ENCODE results near the gene AHI1.

AHI1 gene

DNA sequence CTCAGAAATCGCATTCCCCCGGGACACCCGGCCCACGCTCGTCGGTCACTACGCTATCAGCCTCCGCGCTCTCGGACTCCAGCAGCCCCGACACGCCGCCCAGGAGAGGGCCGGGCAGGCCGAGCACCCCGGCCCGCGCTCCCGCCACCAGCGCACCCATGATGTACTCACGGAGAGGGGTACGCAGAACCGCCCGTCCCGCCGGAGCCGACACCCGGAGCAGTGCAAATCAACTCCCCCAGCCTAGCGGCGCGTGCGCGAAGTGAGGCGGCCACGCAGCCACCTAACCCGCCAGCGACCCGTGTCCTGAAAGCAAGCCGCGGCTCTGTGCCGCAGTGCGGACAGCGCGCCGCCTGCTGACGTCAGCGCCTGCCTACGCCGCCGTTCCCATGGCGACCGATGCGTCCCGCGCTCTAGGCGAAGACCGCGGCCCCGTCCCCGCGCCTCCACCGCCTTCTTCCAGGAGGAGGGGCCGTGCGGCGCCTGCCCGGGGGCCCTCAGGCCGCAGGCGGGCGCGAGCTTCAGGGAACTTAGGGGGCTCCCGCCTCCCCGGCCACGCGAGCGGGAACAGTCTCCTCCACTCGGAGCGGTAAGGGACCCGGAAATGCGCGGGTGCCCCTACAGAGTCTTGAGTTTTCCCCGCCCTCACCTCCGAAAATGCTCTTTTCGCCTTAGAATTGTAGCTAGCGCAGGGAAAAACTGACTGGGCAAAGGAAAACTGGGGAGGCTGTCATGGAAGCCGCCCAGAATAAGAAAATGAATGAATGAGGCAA, at the start of gene AHI1:
Gene AHI1 (minus strand): TSS at position 329 of the 773 bp plus-strand sequence. CDS start 5,503 bp downstream, outside the sequence.
- Histone ChIP-seq H3K9me3 (ENCODE audit: control insufficient read depth, insufficient read depth, low read length) (no peaks in the 10 kb centered on the region), H3K36me3 (ENCODE audit: insufficient read depth, low read length) (no peaks in the 10 kb centered on the region), H3K9ac (ENCODE audit: low read depth, low read length) (peak within 1 kb of the TSS; percentile 94), H3K4me1 (ENCODE audit: insufficient read depth, low read length) (no peaks in the 10 kb centered on the region)

DNA sequence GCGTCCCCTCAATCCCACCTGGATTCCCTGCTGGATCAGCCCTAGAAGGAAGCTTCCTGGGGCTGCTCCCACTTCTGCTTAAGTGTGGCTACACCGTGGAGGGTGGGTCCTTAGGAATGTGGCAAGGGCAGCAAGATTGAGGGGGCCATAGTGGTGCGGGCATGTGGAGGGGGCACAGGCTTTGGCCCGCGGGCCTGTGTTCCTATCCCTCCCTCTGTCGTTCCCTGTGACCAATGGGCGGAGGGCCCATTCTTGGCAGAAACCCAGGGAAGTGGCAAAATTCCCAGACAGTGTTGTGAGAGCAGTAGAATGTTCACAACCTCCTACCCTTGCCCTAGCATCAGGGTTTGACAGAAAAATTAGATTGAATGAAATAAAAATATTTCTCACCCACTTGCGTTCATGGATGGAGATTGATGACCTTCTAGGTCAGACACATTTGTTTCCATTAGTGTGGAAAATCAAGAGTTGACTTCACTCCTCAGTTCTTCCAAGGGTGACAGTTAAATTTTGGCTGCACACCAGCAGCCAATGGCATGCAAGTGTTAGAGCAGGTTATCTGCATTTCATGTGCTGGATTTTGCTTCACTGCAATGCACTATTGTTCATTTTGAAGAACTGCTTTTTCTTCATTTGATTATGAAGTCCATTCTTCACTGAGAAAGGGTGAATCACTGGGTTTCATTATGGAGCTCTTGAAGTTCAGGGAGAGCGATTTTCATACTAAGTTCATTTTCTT, 49.3 kb upstream of the AHI1 start:
- no peaks in the 10 kb centered on the region for H3K4me1 ChIP-seq (ENCODE audit: insufficient read depth, low read length)
- no peaks in the 10 kb centered on the region for H3K9me3 ChIP-seq (ENCODE audit: control insufficient read depth, insufficient read depth, low read length)
- no peak overlapping the region for H3K9ac ChIP-seq (ENCODE audit: low read depth, low read length)
- no peaks in the 10 kb centered on the region for H3K36me3 ChIP-seq (ENCODE audit: insufficient read depth, low read length)

DNA sequence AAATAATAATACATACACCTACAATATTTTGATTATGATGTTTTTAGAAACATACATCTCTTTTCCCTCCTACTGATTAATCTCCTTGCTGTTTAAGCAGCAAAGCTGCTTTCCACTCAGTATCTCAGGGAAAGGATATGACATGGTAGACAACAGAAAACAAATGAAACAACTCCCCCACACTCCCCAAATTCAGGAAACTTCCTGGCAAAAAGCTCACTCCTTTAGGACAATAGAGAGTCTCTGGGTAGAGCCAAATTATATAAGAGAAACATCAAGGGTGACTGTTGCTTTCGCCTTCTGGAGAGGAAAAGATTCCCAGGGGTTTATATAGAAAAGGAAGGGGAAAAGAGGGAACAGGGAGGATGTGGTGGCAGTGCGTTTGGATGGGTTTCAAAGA, 48.7 kb upstream of the AHI1 start:
- Histone ChIP-seq H3K9ac (ENCODE audit: low read depth, low read length) (no peak overlapping the region), H3K4me1 (ENCODE audit: insufficient read depth, low read length) (no peaks in the 10 kb centered on the region), H3K9me3 (ENCODE audit: control insufficient read depth, insufficient read depth, low read length) (no peaks in the 10 kb centered on the region), H3K36me3 (ENCODE audit: insufficient read depth, low read length) (no peaks in the 10 kb centered on the region)

DNA sequence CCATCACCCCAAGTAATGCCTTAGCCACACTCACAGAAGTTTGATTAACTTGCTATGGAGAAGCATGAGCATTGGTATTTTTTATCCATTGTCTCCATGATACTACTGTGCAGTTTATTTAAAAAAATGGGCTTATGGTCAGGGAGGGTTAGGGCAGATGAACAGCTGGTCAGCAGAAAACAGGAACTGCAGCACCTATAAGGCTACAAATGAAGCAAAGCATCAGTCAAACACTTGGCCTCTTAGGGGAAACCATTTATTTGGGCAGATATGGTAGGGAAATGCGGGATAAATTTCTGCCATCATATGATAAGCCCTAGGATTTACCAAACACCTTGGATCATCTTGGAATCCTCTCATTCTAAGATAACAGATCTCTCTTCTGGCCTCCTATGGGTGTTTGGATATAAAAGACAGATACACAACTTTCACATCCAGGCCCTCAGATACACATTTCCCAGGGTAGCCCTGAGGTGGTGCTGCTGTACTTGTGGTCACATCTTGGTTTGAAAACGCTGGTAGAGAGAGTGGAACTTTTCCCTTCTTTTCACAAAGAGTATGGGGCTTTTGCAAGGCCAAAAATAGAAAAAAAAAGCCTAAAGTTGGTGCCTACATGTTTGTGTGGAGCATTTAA, 42.8 kb upstream of the AHI1 start:
- H3K4me1 ChIP-seq (ENCODE audit: insufficient read depth, low read length) = peaks cover 16% of the 10 kb centered on the region

DNA sequence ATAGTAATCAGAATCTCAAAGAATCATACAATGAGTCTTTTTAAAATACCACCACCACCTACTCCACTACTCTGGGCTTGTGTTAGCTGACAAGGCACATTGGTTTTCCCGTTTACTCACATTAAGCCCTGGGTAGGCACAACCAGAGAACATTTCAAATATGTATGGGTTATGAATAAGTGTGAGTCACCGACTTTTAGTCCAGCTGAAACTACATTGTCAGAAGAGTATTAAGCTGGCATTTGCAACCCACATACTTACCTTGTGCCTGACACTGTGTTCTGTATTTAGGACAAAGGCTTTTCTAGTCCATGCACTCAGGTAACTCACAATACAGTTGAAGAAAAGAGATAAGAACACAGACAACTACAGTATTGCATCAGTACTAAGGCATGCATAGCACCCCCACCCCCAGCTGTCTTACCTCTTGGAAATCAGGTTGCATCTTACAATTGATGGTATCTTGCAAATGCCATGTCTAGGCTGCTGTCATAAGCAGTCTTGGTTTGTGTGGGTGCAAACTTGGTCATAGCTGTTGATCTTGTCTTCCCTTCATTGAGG, 40.3 kb upstream of the AHI1 start:
- H3K9ac ChIP-seq (ENCODE audit: low read depth, low read length) = no peak overlapping the region
- peaks cover 16% of the 10 kb centered on the region for H3K4me1 ChIP-seq (ENCODE audit: insufficient read depth, low read length)
- H3K9me3 ChIP-seq (ENCODE audit: control insufficient read depth, insufficient read depth, low read length) = no peaks in the 10 kb centered on the region
- H3K36me3 ChIP-seq (ENCODE audit: insufficient read depth, low read length) = no peaks in the 10 kb centered on the region

More for the DNA sequence above, 42.8 kb upstream of the AHI1 start:
- Histone ChIP-seq H3K9ac (ENCODE audit: low read depth, low read length) (no peak overlapping the region), H3K9me3 (ENCODE audit: control insufficient read depth, insufficient read depth, low read length) (no peaks in the 10 kb centered on the region), H3K36me3 (ENCODE audit: insufficient read depth, low read length) (no peaks in the 10 kb centered on the region)

DNA sequence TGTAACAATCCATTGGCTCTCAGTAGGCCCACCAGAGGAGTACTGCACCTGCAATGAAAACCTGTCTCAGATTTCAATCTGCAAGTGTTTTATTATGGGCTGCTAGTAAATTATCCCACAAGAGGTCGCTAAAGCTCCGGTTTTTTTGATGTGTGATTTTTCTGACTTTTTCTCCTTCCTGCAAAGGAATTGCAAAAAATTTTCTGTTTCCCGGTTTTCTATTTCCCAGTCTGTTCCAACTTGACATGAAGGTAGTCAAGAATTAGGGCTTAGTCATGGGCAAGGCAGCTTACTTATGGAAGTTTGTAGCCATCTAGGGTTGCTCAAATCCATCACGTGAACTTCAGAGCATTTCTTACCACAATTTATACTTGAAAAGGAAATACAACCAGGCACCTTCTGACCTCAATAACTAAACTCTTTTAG, 38.5 kb upstream of the AHI1 start:
- Histone ChIP-seq H3K4me1 (ENCODE audit: insufficient read depth, low read length) (peaks cover 16% of the 10 kb centered on the region), H3K9me3 (ENCODE audit: control insufficient read depth, insufficient read depth, low read length) (no peaks in the 10 kb centered on the region), H3K36me3 (ENCODE audit: insufficient read depth, low read length) (no peaks in the 10 kb centered on the region), H3K9ac (ENCODE audit: low read depth, low read length) (no peak overlapping the region)

DNA sequence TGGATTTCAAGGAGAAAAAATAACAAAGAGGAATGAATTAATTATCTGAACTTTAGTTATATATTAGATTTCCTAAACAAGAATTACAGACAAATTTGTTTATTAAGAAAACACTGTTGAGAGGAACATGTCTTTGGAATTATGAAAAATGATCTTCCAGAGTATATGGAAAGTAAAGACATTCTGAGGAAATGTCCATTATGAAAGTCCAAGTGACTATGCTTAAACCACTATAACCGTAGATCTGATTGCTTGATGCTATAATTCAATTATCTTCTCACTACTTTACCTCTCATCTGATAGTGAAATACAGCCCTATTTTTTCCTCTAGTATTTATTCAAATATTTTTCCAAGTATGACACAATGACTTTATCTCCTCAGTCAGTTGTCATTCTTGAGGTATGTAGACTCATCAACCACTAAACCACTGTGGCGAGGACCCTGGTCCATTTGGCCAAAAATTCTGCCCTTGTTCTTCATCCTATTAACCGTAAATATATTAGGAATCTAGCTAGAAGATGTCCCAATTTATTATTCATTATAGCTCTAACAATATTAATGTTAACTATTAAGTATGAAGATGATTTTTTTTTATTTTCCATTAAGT, 37.3 kb upstream of the AHI1 start:
- Histone ChIP-seq H3K9me3 (ENCODE audit: control insufficient read depth, insufficient read depth, low read length) (no peaks in the 10 kb centered on the region), H3K36me3 (ENCODE audit: insufficient read depth, low read length) (no peaks in the 10 kb centered on the region), H3K9ac (ENCODE audit: low read depth, low read length) (no peak overlapping the region), H3K4me1 (ENCODE audit: insufficient read depth, low read length) (peaks cover 16% of the 10 kb centered on the region)

DNA sequence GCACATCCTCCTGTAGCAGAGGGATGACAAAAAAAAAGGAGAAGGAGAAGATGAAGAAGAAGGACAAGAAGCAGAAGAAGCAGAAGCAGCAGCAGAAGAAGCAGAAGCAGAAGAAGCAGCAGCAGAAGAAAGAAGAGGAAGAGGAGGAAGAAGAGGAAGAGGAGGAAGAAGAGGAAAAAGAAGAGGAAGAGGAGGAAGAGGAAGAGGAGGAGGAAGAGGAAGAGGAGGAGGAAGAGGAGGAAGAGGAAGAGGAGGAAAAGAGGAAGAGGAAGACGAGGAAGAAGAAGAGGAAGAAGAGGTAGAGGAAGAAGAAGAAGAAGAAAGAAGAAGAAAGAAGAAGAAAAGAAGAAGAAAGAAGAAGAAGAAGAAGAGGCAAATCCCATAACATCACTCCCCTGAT, 35.0 kb upstream of the AHI1 start:
- H3K36me3 ChIP-seq (ENCODE audit: insufficient read depth, low read length) = no peaks in the 10 kb centered on the region
- peaks cover 9% of the 10 kb centered on the region for H3K4me1 ChIP-seq (ENCODE audit: insufficient read depth, low read length)
- no peak overlapping the region for H3K9ac ChIP-seq (ENCODE audit: low read depth, low read length)
- no peaks in the 10 kb centered on the region; the same call in 1 of the 2 replicates for H3K9me3 ChIP-seq (ENCODE audit: control insufficient read depth, insufficient read depth, low read length)

DNA sequence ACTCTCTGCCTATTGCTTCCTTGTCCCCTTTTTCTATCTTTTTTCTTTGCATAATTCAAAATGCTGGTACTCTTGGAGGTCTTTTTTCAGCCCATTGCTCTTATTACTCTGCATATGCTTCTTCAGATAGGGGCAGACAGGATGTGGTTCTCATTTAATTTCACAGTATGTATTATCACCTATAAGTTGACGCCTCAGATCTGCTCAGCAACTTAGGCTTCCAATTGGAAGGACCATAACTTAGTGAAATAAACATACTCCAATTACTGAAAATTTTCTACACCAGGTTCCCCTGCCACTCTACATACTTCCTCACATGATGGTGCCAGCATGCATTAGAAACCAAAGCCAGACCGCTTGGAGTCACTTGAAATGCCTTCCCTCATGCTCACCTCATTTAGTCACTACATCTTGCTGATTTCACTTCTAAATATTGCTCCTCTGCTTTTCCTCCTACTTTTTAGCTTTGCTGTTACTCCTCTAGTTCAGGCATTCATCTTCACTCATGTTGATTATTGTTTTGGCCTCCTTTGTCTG, 34.5 kb upstream of the AHI1 start:
- peaks cover 4% of the 10 kb centered on the region; the same call in 1 of the 2 replicates for H3K4me1 ChIP-seq (ENCODE audit: insufficient read depth, low read length)
- H3K9me3 ChIP-seq (ENCODE audit: control insufficient read depth, insufficient read depth, low read length) = no peaks in the 10 kb centered on the region; the same call in 1 of the 2 replicates

DNA sequence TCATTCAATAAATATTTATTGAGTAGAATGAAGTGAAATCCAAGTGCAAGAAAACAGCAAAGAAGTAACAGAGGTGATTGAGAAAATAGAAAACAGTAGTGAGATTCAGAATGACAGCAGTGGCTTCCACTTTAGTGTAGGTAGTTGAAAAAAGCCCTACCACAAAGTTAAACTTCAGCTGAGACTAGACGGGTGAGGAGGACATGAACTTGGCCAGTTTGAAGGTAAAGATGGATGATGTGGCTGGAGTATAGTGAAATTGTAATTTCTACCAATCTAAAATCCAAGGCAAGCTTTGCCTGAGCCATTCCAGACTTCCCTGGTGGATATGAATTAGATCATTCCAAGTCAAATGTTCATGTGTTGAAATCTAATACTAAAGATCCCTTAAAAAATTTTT, 32.6 kb upstream of the AHI1 start:
- Histone ChIP-seq H3K9ac (ENCODE audit: low read depth, low read length) (no peak overlapping the region), H3K36me3 (ENCODE audit: insufficient read depth, low read length) (no peaks in the 10 kb centered on the region), H3K4me1 (ENCODE audit: insufficient read depth, low read length) (no peaks in the 10 kb centered on the region), H3K9me3 (ENCODE audit: control insufficient read depth, insufficient read depth, low read length) (no peaks in the 10 kb centered on the region; the same call in 1 of the 2 replicates)

More for the DNA sequence above, 34.5 kb upstream of the AHI1 start:
- Histone ChIP-seq H3K36me3 (ENCODE audit: insufficient read depth, low read length) (no peaks in the 10 kb centered on the region), H3K9ac (ENCODE audit: low read depth, low read length) (no peak overlapping the region)

DNA sequence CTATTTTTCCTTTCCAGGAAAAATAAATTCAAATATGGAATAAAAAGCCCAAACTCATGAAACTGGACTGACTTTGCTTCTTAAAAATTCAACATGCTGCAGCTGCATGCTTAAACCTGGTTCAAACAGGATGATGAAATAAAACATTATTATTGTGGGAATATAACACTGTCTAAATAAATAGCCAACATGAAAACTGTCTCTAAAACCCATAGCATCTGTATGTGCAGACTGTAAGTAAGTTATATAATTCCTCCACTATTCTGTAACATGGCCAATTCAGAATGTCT, 30.4 kb upstream of the AHI1 start:
- no peaks in the 10 kb centered on the region; the same call in 1 of the 2 replicates for H3K9me3 ChIP-seq (ENCODE audit: control insufficient read depth, insufficient read depth, low read length)
- no peak overlapping the region for H3K9ac ChIP-seq (ENCODE audit: low read depth, low read length)
- H3K4me1 ChIP-seq (ENCODE audit: insufficient read depth, low read length) = no peaks in the 10 kb centered on the region
- no peaks in the 10 kb centered on the region for H3K36me3 ChIP-seq (ENCODE audit: insufficient read depth, low read length)

DNA sequence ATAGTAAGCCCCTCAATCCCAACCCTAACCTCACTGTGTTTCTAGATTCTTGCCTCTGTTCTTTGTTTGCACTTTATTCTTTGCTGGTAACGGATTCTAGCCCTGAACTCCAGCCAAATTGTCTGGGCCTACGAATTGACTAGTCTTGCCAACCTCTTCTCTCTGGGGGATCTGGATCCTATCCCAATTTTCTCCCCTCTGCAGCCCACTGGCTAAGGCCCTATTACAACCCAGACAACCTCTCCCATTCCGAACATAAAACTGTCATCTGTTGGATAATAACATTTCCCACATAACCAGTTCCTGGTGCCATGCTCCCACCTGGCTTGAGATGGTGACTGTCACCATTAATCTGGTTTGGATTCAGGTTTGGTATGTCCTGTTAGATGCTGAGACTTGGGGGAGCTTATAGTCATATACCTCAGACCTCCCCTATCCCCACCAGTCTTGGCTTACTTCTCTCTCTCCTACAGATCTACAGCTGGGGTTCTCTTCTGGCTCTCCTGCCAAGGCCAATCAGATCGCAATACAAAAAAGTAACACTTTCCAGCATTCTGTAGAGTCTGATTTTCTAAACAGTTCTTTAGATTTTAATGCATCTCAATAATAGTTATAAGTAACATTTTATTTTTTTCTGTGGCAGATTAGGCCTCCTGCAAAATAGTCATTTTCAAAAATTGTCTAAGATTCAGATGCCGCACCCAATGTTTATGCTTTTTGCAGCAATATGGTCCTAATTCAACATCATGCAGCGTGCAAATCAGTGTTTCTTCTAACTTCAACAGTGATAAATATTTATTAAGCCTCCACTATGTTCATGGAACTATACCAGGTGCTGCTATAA, 29.8 kb upstream of the AHI1 start:
- no peaks in the 10 kb centered on the region for H3K36me3 ChIP-seq (ENCODE audit: insufficient read depth, low read length)
- no peaks in the 10 kb centered on the region; the same call in 1 of the 2 replicates for H3K9me3 ChIP-seq (ENCODE audit: control insufficient read depth, insufficient read depth, low read length)
- no peaks in the 10 kb centered on the region for H3K4me1 ChIP-seq (ENCODE audit: insufficient read depth, low read length)
- H3K9ac ChIP-seq (ENCODE audit: low read depth, low read length) = no peak overlapping the region

DNA sequence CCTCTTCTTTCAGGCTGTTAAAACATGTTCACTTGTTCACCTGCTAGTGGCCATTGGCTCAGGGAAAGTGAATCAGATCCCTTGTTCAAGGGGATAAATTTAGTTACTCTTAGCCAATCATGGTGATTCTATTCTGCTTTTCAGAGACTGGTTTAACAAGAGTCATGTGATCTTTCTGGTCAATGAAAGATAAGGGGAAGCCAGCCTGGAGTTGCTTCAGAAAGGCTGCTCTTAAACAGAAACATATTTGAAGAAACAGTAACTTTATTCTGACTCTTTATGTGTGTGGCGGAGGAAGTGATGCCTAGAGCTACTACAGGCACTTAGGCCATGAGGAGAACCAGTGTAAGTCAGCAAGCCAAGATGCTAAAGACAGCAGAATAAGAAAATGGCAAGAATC, 28.1 kb upstream of the AHI1 start:
- no peaks in the 10 kb centered on the region for H3K36me3 ChIP-seq (ENCODE audit: insufficient read depth, low read length)
- H3K4me1 ChIP-seq (ENCODE audit: insufficient read depth, low read length) = no peaks in the 10 kb centered on the region
- no peaks in the 10 kb centered on the region; the same call in 1 of the 2 replicates for H3K9me3 ChIP-seq (ENCODE audit: control insufficient read depth, insufficient read depth, low read length)
- H3K9ac ChIP-seq (ENCODE audit: low read depth, low read length) = no peak overlapping the region
